GM18499 (cell line): ENCODE data around the gene FBXO27.
"Not testable (repeated sequence)": the region's sequence is repeated elsewhere in the genome, so short reads cannot be mapped to it uniquely, and the experiment has no call there.

ENCODE experiments used
- ATAC-seq: cut with Tn5 transposase; IDR thresholded peaks from one replicate; pipeline ENCODE4 v1.9.1; 2021; ENCODE audit warnings: moderate number of reproducible peaks; ENCODE audit not compliant: insufficient read depth, unreplicated experiment

Gene FBXO27

DNA sequence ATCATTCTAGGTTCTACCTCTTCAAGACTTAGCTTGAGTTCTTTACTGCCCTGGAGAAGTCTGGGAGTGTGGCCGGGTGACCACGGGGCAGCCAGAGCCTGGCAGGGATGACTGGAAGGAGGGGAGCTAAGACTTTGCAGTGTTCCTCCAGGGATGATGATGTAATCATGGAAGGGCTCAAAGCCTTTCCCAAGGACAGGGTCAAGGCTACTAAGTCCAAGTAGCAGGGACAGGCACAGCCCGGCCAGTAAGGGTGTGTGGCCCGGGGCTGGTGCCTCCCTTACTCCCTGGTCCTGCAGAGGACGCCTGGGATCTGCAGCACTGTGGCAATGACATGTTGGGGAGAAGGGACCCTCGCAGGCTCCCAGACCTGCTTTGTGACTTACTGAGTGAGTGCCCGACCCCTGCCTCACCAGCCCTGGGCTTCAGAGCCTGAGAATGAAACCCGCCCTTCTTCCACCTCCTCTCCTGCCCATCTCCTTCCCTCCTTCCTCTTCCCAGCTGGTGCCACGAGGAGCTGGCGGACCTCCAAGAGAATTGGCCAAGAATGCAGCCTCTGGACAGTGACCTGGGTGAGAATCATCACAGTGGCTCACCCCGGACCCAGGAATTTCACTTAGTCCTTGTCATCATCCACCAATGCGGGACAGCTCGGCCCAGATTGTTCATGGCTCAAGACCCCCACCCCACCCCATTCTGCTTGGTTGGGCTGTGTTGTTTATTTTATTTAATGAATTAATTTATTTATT is 41.2 kb downstream of the FBXO27 start:
- ATAC-seq, result no peak

DNA sequence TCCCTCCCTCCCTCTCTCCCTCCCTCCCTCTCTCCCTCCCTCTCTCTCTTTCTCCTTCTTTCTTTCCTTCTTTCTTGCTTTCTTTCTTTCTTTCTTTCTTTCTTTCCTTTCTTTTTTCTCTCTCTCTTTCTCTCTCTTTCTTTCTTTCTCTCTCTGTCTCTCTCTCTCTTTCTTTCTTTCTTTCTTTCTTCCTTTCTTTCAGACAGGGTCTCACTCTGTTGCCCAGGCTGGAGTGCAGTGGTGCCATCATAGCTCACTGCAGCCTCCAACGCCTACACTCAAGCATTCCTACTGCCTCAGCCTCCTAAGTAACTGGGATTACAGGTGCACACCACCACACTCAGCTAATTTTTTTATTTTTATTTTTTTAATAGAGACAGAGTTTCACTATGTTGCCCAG is 42.7 kb downstream of the FBXO27 start:
- ATAC-seq, result not testable (repeated sequence)

DNA sequence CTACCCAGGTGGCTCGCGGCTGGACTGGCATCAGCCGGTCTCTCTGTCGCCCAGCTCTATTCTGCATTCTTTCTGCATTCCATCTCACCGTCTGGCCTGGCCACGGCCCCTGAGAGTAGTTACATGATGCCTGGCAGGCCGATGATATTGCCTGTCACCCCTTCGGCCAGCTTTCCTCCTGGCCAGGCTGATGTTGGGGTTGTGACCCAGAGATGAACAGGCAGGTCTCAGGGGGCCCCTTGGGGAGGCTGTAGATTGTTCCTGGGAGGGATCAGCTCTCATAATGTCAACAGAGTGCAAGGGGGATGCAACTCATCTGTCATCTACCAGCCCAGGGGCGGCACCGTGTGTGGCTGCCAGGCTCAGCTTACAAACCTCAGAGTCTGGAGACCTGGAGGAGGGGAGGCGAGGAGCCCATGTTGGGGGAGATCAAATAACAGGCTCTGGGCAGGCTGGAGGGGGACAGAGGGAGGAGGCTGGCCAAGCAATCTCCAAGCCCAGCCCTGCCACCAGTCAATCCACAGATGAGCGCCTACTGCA is 43.2 kb downstream of the FBXO27 start:
- ATAC-seq, result no peak

DNA sequence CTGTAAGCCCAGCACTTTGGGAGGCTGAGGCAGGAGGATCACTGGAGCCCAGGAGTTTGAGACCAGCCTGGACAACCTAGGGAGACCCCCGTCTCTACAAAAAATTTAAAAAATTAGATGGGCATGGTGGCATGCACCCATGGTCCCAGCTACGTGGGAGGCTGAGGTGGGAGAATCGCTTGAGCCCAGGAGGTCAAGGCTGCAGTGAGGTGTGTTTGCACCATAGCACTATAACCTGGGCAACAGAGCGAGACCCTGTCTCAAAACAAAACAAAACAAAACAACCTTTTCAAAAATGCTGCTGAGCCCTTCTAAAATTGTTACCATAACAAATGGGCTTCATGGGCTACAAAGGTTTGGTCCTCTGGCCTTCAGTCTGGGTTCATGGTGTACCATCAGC is 43.7 kb downstream of the FBXO27 start:
- not testable (repeated sequence) for ATAC-seq

DNA sequence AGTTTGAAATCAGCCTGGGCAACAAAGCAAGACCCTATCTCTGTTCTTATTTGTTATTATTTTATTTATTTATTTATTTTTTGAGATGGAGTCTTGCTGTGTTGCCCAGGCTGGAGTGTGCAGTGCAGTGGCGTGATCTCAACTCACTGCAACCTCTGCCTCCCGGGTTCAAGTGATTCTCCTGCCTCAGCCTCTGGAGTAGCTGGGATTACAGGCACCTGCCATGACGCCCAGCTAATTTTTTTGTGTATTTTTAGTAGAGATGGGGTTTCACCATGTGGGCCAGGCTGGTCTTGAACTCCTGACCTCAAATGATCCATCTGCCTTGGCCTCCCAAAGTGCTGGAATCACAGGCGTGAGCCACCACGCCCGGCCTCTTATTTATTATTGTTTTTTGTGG is 44.6 kb downstream of the FBXO27 start:
- not testable (repeated sequence) for ATAC-seq

DNA sequence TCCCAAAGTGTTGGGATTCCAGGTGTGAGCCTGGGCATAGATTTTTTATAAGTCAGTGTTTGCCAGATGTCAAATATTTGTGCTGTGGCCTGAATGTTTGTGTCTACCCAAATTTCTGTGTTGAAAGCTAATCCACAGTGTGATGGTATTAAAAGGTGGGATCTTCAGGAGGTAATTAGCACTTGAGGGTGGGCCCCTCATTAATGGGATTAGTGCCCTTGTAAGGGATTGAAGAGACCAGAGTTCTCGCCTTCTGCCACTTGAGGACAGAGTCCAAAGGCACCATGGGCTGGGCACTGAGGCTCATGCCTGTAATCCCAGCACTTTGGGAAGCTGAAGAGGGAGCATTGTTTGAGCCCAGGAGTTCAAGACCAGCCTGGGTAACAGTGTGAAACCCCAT is 47.1 kb downstream of the FBXO27 start:
- no peak for ATAC-seq

DNA sequence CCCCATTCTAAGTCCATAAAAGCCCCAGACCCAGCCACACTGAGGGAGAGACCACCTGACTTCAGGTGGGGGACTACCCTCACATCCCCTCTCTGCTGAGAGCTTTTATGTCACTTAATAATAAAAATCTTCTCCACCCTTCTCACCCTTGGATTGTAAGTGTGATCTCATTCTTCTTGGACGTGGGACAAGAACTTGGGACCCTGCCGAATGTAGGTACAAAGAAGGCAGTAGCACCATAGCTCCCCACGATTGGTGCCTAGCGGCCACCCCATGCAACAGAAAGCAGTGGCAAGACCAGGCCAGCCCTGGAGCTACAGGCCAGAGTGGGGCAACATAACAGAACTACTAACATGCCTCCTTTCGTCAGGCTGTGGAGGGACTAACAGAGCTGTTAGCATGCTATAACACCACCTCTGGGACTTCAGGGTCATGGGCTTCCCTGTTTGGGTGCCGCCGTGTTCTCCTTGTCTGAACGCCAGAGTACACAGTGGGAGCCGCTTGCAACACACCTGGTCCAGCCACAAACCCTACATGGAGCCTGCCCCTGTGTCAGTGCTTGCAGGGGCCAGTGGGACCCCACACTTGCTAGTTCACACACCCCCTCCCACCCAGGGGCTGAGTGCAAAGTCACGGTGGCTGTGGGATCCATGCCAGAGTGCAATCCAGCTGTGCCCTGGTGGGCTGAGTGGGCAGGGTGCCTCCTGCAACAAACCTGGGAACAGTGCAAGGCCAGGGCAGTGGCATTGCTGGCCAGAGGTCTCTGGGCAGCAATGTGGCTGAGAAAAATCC is 51.6 kb downstream of the FBXO27 start:
- ATAC-seq, result no peak

DNA sequence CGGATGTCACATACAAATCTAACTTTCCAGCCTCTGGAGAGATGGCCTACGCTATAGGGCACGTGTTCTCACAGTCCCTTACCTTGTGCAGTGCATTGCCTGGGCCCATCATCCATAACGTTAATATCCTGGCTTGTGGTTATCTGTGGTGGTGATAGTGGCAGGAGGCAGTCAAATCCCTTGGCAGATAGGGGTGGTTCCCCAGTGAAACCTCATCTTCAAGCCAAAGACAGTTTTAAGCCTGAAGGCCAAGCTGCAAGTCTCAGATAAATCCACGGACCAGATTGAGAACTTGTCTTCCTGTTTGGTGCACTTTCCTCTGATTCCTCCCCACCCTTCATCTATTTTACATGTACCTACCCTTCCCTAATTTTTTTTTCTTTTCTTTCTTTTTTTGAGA is 52.5 kb downstream of the FBXO27 start:
- ATAC-seq, result no peak

DNA sequence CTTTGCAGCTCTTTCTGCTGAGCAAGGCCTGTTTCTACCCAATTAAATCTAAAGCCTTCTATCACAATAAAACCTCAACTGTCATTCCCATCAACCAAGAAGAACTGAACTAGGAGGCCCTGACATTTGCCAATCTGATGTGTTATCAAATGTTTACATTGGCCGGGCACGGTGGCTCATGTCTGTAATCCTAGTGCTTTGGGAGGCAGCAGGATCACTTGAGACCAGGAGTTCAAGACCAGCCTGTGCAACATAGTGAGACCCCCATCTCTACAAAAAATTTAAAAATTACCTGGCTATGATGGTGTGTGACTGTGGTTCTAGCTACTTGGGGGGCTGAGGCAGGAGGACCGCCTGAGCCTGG is 54.0 kb downstream of the FBXO27 start:
- no peak for ATAC-seq

DNA sequence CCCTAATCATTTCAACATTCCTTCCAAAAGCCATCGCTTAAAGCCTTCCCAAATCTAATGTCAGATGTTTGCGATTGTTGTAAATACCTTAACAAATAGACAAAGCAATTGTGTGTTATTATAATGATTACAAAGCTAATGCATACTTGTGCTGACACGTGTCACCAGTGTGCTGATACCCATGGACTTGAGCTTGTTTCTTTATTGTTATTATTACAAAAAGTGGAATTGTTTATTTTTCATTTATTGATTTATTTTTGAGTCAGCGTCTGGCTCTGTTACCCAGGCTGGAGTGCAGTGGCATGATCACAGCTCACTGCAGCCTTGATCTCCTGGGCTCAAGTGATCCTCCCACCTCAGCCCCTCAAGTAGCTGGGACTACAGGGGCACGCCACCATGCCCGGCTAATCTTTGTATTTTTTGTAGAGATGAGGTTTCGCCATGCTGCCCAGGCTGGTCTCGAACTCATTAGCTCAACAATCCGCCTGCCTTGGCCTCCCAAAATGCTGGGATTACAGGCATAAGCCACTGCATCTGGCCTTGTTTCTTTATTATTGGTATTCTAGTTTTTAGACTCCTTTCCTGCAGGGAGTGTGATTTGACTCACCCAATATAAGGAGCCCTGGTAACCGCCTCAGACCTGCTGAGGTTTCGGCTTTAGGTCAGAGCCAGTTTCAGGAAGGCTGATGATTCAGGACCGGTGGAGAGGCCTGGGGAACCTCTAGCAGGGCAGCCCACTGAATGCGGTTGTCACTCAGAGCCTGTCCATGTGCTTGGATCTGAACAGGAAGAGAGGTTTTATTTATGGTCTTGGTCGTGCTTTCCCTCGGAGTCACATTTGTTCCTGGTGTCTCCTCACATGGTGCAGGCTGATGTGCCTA is 54.7 kb downstream of the FBXO27 start:
- ATAC-seq, result no peak

DNA sequence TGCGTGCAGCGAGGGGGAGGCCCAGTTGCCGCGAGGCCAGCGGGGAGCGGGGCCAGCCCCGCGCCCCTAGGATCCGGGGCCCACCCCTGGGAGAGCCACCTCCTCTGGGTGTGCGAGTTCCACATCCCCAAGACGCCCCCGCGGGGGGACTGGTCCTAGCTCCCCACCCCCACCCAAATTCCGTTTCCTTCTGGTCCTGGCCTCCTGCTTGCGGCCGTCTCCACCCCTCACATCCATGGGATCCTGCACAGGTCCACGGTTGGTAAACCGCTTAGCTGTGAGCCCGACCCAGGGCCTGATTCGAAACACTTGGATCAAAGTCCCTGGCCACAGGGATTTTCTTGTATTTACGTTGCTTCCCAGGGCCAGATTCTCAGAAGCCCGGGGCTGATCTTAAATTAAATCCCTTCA is 56.5 kb downstream of the FBXO27 start:
- no peak for ATAC-seq

DNA sequence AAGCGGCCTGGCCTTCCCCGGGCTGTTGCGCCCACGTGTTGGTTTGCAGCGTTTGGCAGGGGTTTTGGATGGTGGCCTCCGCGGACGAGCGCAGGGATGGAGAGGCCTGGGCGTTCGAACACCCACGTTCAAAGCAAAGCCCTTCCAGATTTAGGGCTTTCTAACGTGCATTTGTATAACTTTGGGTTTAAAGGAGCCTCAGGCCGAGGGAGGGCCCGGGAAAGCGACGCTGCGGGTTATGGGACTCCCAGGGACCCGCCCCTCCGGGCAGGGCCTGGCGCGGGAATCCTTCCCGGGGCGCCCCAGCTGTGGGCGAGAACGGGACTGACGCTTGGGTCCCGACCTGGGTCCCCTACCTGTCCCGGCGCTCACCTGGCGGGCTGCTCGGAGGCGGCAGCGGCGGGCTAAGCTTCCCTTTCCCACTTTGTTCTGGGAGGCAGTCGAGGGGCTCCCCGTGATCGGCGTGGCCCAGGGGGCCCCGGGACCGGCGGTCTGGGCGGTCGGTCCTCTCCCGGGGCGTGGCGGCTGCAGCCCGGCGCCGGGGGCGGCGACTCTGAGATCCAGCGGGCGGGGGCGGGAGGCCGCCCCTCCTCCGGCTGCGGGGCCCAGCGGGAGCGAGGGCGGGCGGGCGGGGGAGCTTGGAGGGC is 57.0 kb downstream of the FBXO27 start, which contains the start of gene FBXO17:
Gene FBXO17, minus strand, starts transcription at position 529 of the 647 bp plus-strand sequence. CDS start 25,423 bp downstream, outside the sequence.
- ATAC-seq, result no peak

DNA sequence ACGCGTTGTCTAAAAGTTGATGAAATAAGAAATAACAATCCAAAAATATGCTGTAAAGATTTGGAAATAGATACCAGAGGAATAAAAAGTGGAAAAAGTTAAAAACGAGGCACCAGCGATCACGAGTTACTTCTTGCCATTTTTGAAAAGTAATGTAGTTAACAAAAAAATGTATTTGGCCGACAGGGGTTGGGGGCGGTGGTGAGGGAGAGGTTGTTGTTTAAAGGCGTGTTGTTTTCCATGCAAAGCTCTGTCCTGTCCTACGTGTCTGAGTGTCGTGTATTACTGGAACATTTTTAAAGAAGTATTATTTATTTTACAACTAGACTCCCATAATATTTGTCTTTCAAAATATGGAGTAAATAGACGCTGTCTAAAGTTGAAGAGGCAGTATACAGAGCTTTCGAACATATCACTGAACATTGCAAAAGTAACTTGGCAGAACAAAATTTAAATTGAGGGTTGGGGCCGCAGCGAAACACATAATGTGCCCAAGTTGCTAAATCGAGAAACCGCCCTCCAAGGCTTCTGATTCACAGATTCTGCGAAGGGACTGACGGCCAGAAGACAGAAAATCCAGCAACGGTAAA is 57.6 kb downstream of the FBXO27 start:
- ATAC-seq, result no peak
